Endothelial cell of umbilical vein (primary cell): Measurements from ENCODE around the gene TSGA10IP. TPM values are rescaled to one million over a fixed set of nuclear protein-coding genes. Genes with fewer than 3 reads are reported as not detected.
A peak's percentile ranks its signal among the peaks of the same experiment; 100 is the strongest.

ENCODE experiments used
- BruUV-seq: library from RNA; stranded (reverse); fragments of 400-500 nt; replicated peaks from 2 replicates; lab custom pipeline; 2021; lab: Mats Ljungman, UMichigan
- CTCF ChIA-PET: fragments of 300-600, 350-600 bp; sonication (Branson Sonifier 250); formaldehyde crosslinking; loops from one replicate; lab custom pipeline; 2021; ENCODE audit warnings: antibody characterized with exemption, inconsistent platforms; lab: Charles Lee
- POLR2A ChIA-PET: fragments of 300-600, 350-600 bp; sonication (Branson Sonifier 250); formaldehyde crosslinking; loops from one replicate; lab custom pipeline; 2021; ENCODE audit warnings: antibody characterized with exemption, inconsistent platforms; lab: Charles Lee
- DNase-seq: peaks from one replicate; pipeline ENCODE4 v3.0.0-alpha.2; 2011; ENCODE audit warnings: low read depth, low spot score
- FAIRE-seq: peaks from 2 replicates; lab custom pipeline; 2011; peaks lifted over from hg19 to GRCh38; lab: Jason Lieb, UNC
- H2AFZ ChIP-seq: 2 replicates; pipeline ENCODE4 v1.6.0; 2012; ENCODE audit warnings: low read depth, low read length, control low read depth, inconsistent platforms
- H3K27ac ChIP-seq: 2 replicates; pipeline ENCODE4 v1.5.1; 2011; ENCODE audit warnings: low read depth, mild to moderate bottlenecking, control low read depth, low read length, moderate library complexity; ENCODE audit not compliant: insufficient read depth
- H3K27me3 ChIP-seq, 2 experiments: 2 replicates each; pipeline versions ENCODE4 v1.6.0 to v1.6.1; 2011; ENCODE audit warnings: low read length in 2 of 2, mixed read lengths in 1 of 2; ENCODE audit not compliant: control insufficient read depth in 2 of 2, insufficient read depth in 2 of 2
- H3K36me3 ChIP-seq, 2 experiments: 2 replicates in 1 of 2; 3 replicates in 1 of 2; pipeline ENCODE4 v1.5.1; 2011; ENCODE audit warnings: low read length in 2 of 2, mild to moderate bottlenecking in 1 of 2, moderate library complexity in 1 of 2; ENCODE audit not compliant: control insufficient read depth in 2 of 2, insufficient read depth in 2 of 2; ENCODE audit errors: extremely low read depth in 1 of 2
- H3K4me1 ChIP-seq: 3 replicates; pipeline ENCODE4 v1.5.1; 2011; ENCODE audit warnings: mild to moderate bottlenecking, low read length; ENCODE audit not compliant: control insufficient read depth, insufficient read depth; ENCODE audit errors: extremely low read depth
- H3K4me2 ChIP-seq: 2 replicates; pipeline ENCODE4 v1.6.1; 2011; ENCODE audit warnings: low read length, control low read depth, mixed read lengths; ENCODE audit not compliant: insufficient read depth
- H3K4me3 ChIP-seq, 3 experiments: fragments of 200-600 bp in 1 of 3; sonication (generic), shearing (Covaris generic) in 1 of 3; replicated peaks in 1 of 3; 2 replicates each; pipeline ENCODE4 v1.5.1; 2011 to 2016; ENCODE audit warnings: control low read depth in 3 of 3, low read length in 3 of 3, mild to moderate bottlenecking in 2 of 3, inconsistent platforms in 1 of 3, low read depth in 1 of 3, moderate library complexity in 1 of 3; ENCODE audit not compliant: insufficient read depth in 1 of 3
- H3K79me2 ChIP-seq: 2 replicates; pipeline ENCODE4 v1.6.0; 2012; ENCODE audit warnings: low read length, inconsistent platforms; ENCODE audit not compliant: control insufficient read depth, insufficient read depth
- H3K9ac ChIP-seq: replicated peaks from 2 replicates; pipeline ENCODE3; 2011; ENCODE audit warnings: low read length, control low read depth; ENCODE audit not compliant: insufficient read depth; ENCODE audit errors: extremely low read depth
- H3K9me1 ChIP-seq: replicated peaks from 3 replicates; pipeline ENCODE4 v1.6.0; 2011; ENCODE audit warnings: mild to moderate bottlenecking, low read length; ENCODE audit not compliant: control insufficient read depth, insufficient read depth; ENCODE audit errors: extremely low read depth
- H3K9me3 ChIP-seq: replicated peaks from 2 replicates; pipeline ENCODE4 v1.5.1; 2012; ENCODE audit warnings: low read length, inconsistent platforms; ENCODE audit not compliant: control insufficient read depth, insufficient read depth
- H4K20me1 ChIP-seq: replicated peaks from 2 replicates; pipeline ENCODE3; 2011; ENCODE audit warnings: mild to moderate bottlenecking, low read length; ENCODE audit not compliant: control insufficient read depth, insufficient read depth; ENCODE audit errors: extremely low read depth
- EZH2 ChIP-seq: IDR thresholded peaks from 2 replicates; pipeline ENCODE4 v1.6.1; 2012; ENCODE audit warnings: borderline replicate concordance, low read depth, mild to moderate bottlenecking, moderate library complexity, low read length, inconsistent platforms; ENCODE audit not compliant: severe bottlenecking
- FOS ChIP-seq: IDR thresholded peaks from 2 replicates; pipeline ENCODE4 v1.6.1; 2011; ENCODE audit warnings: mild to moderate bottlenecking, low read length, moderate library complexity, borderline replicate concordance; ENCODE audit not compliant: insufficient read depth
- GATA2 ChIP-seq: IDR thresholded peaks from 2 replicates; pipeline ENCODE4 v1.7.0; 2011; ENCODE audit warnings: low read depth, mild to moderate bottlenecking, moderate library complexity, mixed read lengths, low read length; ENCODE audit not compliant: insufficient read length, insufficient read depth
- JUN ChIP-seq: IDR thresholded peaks from 2 replicates; pipeline ENCODE4 v1.6.1; 2011; ENCODE audit warnings: borderline replicate concordance, low read depth; ENCODE audit not compliant: insufficient read length, insufficient read depth
- MYC ChIP-seq: IDR thresholded peaks from one replicate; pipeline ENCODE4 v1.6.1; 2011; ENCODE audit warnings: mild to moderate bottlenecking, low read depth, low read length
- POLR2A ChIP-seq: IDR thresholded peaks from 2 replicates; pipeline ENCODE4 v1.6.1; 2012; ENCODE audit warnings: low read depth, mild to moderate bottlenecking, control low read depth, low read length
- POLR2AphosphoS5 ChIP-seq: IDR thresholded peaks from 2 replicates; pipeline ENCODE4 v1.6.1; 2012; ENCODE audit warnings: low read depth, mild to moderate bottlenecking, control low read depth, low read length, moderate library complexity; ENCODE audit not compliant: insufficient read depth
- dilution Hi-C: fragments of 300-500 bp; cut with MboI; formaldehyde crosslinking; loops from one replicate; pipeline ENCODE4 v1.15.0; 2019; ENCODE audit warnings: low sequenced_read_pairs; ENCODE audit not compliant: extremely low pct_ligation_motif_present
- intact Hi-C: fragments of 100-400 bp; cut with micrococcal nuclease; formaldehyde crosslinking; loops from one replicate; pipeline ENCODE4 v1.10.0; 2022
- polyA plus RNA-seq, 4 experiments: library from polyadenylated mRNA; depleted of rRNA in 3 of 4; stranded (reverse) in 3 of 4; unstranded in 1 of 4; fragments of >200 nt; gene quantifications; 2 replicates each; pipeline versions ENCODE4 v1.2.1 to v1.2.3, GENCODE V29; 2011 to 2012; ENCODE audit warnings: missing spikeins in 1 of 4
- total RNA-seq: library from RNA; stranded (reverse); gene quantifications from 2 replicates; pipeline ENCODE4 v1.2.3, GENCODE V29; 2021
- TF ChIP-seq, protein P1 (sequence below): IDR thresholded peaks from 2 replicates; pipeline ENCODE4 v1.6.1; 2011; ENCODE audit not compliant: insufficient read depth, insufficient read length
- TF ChIP-seq, protein P2 (sequence below), 2 donors: IDR thresholded peaks; 1 replicate in 1 of 2; 2 replicates in 1 of 2; pipeline ENCODE4 v1.5.1; 2011; ENCODE audit warnings: low read length in 2 of 2, mild to moderate bottlenecking in 2 of 2, moderate library complexity in 2 of 2, control low read depth in 1 of 2, inconsistent platforms in 1 of 2, low read depth in 1 of 2; ENCODE audit not compliant: insufficient read depth in 1 of 2; ENCODE audit errors: extremely low read depth in 1 of 2

Gene TSGA10IP
- total and polyA plus RNA-seq, 2 donors (not counting 3 experiments of a cell fraction or from before 2014, with no cell fraction given) = not detected

DNA sequence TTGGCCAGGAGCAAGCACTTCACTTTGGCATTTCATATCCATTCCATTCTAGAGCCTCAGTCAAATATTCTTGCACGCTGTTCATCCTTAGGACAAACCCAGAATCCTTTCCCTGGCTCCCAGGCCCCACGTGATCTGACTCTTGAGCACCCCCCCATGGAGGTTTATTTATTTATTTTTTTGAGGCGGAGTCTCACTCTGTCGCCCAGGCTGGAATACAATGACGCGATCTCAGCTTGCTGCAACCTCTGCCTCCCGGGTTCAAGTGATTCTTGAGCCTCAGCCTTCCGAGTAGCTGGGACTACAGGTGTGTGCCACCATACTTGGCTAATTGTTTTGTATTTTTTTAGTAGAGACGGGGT lies 12.7 kb upstream of the TSGA10IP start:
- H3K27me3 ChIP-seq = peaks cover 0 to 2% of the 10 kb centered on the region in 2 experiments
- no peaks in the 10 kb centered on the region for H3K9me1 ChIP-seq
- no peak overlapping the region for H3K4me3 ChIP-seq
- no peaks in the 10 kb centered on the region for H3K79me2 ChIP-seq
- no peaks in the 10 kb centered on the region for H3K4me1 ChIP-seq
- H2AFZ ChIP-seq = no peak overlapping the region
- H3K36me3 ChIP-seq = no peaks in the 10 kb centered on the region
- intact Hi-C loops (loop anchor here (5.0 kb wide), 1 partner anchor 45 kb away; the partner anchor contains the start of gene FIBP), dilution Hi-C loops (no loop called here)
- no peaks in the 10 kb centered on the region for H4K20me1 ChIP-seq
- no TSS peak for BruUV-seq
- H3K9ac ChIP-seq = no peak overlapping the region
- ChIA-PET POLR2A (no interaction called here), CTCF (interaction anchor here (0.9 to 2.8 kb wide), 7 partner anchors 9 to 48 kb away, joined by 3 to 13 read pairs (median 3); partner anchors contain the start of gene FIBP)
- H3K9me3 ChIP-seq = no peaks in the 10 kb centered on the region
- peak; percentile 67 for FAIRE-seq
- TF ChIP-seq, protein P1, sequence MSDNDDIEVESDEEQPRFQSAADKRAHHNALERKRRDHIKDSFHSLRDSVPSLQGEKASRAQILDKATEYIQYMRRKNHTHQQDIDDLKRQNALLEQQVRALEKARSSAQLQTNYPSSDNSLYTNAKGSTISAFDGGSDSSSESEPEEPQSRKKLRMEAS = peak; percentile 32
- TF ChIP-seq, protein P2, sequence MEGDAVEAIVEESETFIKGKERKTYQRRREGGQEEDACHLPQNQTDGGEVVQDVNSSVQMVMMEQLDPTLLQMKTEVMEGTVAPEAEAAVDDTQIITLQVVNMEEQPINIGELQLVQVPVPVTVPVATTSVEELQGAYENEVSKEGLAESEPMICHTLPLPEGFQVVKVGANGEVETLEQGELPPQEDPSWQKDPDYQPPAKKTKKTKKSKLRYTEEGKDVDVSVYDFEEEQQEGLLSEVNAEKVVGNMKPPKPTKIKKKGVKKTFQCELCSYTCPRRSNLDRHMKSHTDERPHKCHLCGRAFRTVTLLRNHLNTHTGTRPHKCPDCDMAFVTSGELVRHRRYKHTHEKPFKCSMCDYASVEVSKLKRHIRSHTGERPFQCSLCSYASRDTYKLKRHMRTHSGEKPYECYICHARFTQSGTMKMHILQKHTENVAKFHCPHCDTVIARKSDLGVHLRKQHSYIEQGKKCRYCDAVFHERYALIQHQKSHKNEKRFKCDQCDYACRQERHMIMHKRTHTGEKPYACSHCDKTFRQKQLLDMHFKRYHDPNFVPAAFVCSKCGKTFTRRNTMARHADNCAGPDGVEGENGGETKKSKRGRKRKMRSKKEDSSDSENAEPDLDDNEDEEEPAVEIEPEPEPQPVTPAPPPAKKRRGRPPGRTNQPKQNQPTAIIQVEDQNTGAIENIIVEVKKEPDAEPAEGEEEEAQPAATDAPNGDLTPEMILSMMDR (IDR thresholded peaks at IDR 0.05; ENCODE audit: extremely low read depth in 1 of 2, insufficient read depth in 1 of 2, low read depth in 1 of 2, low read length in 2 of 2) = no peak
- no peak overlapping the region for H3K27ac ChIP-seq
- no peak for DNase-seq
- H3K4me2 ChIP-seq = no peak overlapping the region

DNA sequence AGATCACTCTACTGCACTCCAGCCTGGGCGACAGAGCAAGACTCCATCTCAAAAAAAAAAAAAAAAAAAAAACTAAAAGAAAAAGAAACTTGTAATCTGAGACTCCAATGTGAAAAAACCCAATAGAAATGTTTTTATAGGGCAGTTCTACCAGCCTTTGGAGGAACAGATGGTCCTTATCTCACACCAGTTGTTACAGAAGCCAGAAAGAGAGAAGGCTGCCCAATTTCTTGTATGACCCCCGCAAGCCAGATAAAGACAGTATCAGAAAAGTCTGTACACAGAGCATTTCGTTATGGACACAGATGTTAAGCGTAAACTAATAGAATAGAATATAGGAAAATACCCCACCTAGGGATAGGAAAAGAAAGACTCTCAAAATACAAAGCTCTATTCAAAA lies 11.3 kb upstream of the TSGA10IP start:
- TF ChIP-seq, protein P2 (IDR thresholded peaks at IDR 0.05; ENCODE audit: extremely low read depth in 1 of 2, insufficient read depth in 1 of 2, low read depth in 1 of 2, low read length in 2 of 2) = no peak
- TF ChIP-seq FOS = no peak
- TF ChIP-seq EZH2 = no peak
- no peak for TF ChIP-seq POLR2A
- TF ChIP-seq POLR2AphosphoS5 = no peak
- TF ChIP-seq, protein P1 = no peak
- TF ChIP-seq MYC = no peak
- TF ChIP-seq JUN = no peak
- no peak for TF ChIP-seq GATA2
- no peak overlapping the region for H2AFZ ChIP-seq
- no peaks in the 10 kb centered on the region for H3K36me3 ChIP-seq
- H4K20me1 ChIP-seq = no peaks in the 10 kb centered on the region
- intact Hi-C loops (loop anchor here (5.0 kb wide), 1 partner anchor 47 kb away; the partner anchor contains the start of gene FIBP), dilution Hi-C loops (no loop called here)
- BruUV-seq = no TSS peak
- no peaks in the 10 kb centered on the region for H3K9me1 ChIP-seq
- no peaks in the 10 kb centered on the region for H3K79me2 ChIP-seq
- H3K9ac ChIP-seq = no peak overlapping the region
- no peak for FAIRE-seq
- POLR2A ChIA-PET = no interaction called here
- no peak overlapping the region for H3K4me2 ChIP-seq
- no peak overlapping the region for H3K27ac ChIP-seq
- CTCF ChIA-PET = interaction anchor here (2.5 kb wide), 1 partner anchor 11 kb away, joined by 7 read pairs; no protein-coding TSS in a partner anchor
- H3K4me3 ChIP-seq = no peak overlapping the region
- H3K27me3 ChIP-seq = peaks cover 0 to 3% of the 10 kb centered on the region in 2 experiments
- no peaks in the 10 kb centered on the region for H3K4me1 ChIP-seq
- H3K9me3 ChIP-seq = no peaks in the 10 kb centered on the region
- no peak for DNase-seq
